ENCODE data around the gene SLIT1.
A peak's percentile ranks its signal among the peaks of the same experiment; 100 is the strongest.

Gene SLIT1

GRCh38 chr10:97042081-97042480 is 143.7 kb downstream of the SLIT1 start:
- Histone ChIP-seq H2BK5ac (ENCODE audit: low read length) (no peak overlapping the region), H2AK5ac (ENCODE audit: low read depth, low read length) (no peak overlapping the region), H3K36me3 (replicated peaks in 1 of 2; ENCODE audit: control insufficient read depth in 2 of 2, insufficient read depth in 2 of 2, low read length in 2 of 2) (no peaks in the 10 kb centered on the region), H2BK120ac (ENCODE audit: low read depth, low read length) (no peak overlapping the region), H3K4ac (ENCODE audit: low read length) (no peak overlapping the region), H3K4me3 (ENCODE audit: low read length in 2 of 2) (no peak overlapping the region), H2BK15ac (ENCODE audit: low read length) (no peak overlapping the region), H3K4me1 (ENCODE audit: control insufficient read depth in 2 of 2, insufficient read depth in 1 of 2, low read depth in 1 of 2, low read length in 2 of 2) (peaks cover 3 to 8% of the 10 kb centered on the region in 2 donors), H4K8ac (ENCODE audit: low read depth, low read length) (no peak overlapping the region), H3K27me3 (ENCODE audit: control insufficient read depth in 3 of 3, insufficient read depth in 3 of 3, low read depth in 1 of 3, low read length in 3 of 3) (peaks cover 0 to 5% (median 0%) of the 10 kb centered on the region in 3 experiments), H3K9me3 (replicated peaks in 1 of 2; ENCODE audit: control insufficient read depth in 2 of 2, insufficient read depth in 1 of 2, low read depth in 1 of 2, low read length in 2 of 2) (peaks cover 2 to 3% of the 10 kb centered on the region in 2 donors), H4K91ac (ENCODE audit: low read depth, low read length, poor library complexity) (no peak overlapping the region), H3K27ac (replicated peaks; ENCODE audit: low read length) (no peak overlapping the region), H2AFZ (ENCODE audit: low read length) (no peak overlapping the region), H3K18ac (ENCODE audit: low read length) (no peak overlapping the region), H3K4me2 (ENCODE audit: insufficient read depth, low read length, poor library complexity, severe bottlenecking) (no peak overlapping the region), H3K23ac (ENCODE audit: low read depth, low read length, poor library complexity) (no peak overlapping the region), H3K14ac (ENCODE audit: low read length) (no peak overlapping the region), H3K79me1 (ENCODE audit: low read depth, low read length) (no peaks in the 10 kb centered on the region), H2BK12ac (ENCODE audit: low read length) (no peak overlapping the region), H3K9ac (ENCODE audit: low read depth, low read length, poor library complexity) (no peak overlapping the region)
- no peak for DNase-seq (ENCODE audit: low spot score)
- WGBS, 2 donors (ENCODE audit: extremely low coverage in 2 of 2, insufficient read length in 2 of 2, insufficient replicate concordance in 1 of 2) = no CpG with 5 or more reads among the region's 5 CpGs

- no peak overlapping the region for H3K27ac ChIP-seq (replicated peaks; ENCODE audit: low read length)
- H2BK15ac ChIP-seq (ENCODE audit: low read length) = no peak overlapping the region
- peaks cover 3 to 8% of the 10 kb centered on the region in 2 donors for H3K4me1 ChIP-seq (ENCODE audit: control insufficient read depth in 2 of 2, insufficient read depth in 1 of 2, low read depth in 1 of 2, low read length in 2 of 2)
- H4K8ac ChIP-seq (ENCODE audit: low read depth, low read length) = no peak overlapping the region
- H2AFZ ChIP-seq (ENCODE audit: low read length) = no peak overlapping the region
- H2BK5ac ChIP-seq (ENCODE audit: low read length) = no peak overlapping the region
- no peak overlapping the region for H3K14ac ChIP-seq (ENCODE audit: low read length)
- H3K9me3 ChIP-seq (replicated peaks in 1 of 2; ENCODE audit: control insufficient read depth in 2 of 2, insufficient read depth in 1 of 2, low read depth in 1 of 2, low read length in 2 of 2) = peaks cover 2 to 3% of the 10 kb centered on the region in 2 donors
- no peak overlapping the region for H3K4me3 ChIP-seq (ENCODE audit: low read length in 2 of 2)
- no peaks in the 10 kb centered on the region for H3K36me3 ChIP-seq (replicated peaks in 1 of 2; ENCODE audit: control insufficient read depth in 2 of 2, insufficient read depth in 2 of 2, low read length in 2 of 2)
- no peak overlapping the region for H3K4me2 ChIP-seq (ENCODE audit: insufficient read depth, low read length, poor library complexity, severe bottlenecking)
- H3K4ac ChIP-seq (ENCODE audit: low read length) = no peak overlapping the region
- H3K9ac ChIP-seq (ENCODE audit: low read depth, low read length, poor library complexity) = no peak overlapping the region
- no peaks in the 10 kb centered on the region for H3K79me1 ChIP-seq (ENCODE audit: low read depth, low read length)
- H2BK12ac ChIP-seq (ENCODE audit: low read length) = no peak overlapping the region
- DNase-seq (ENCODE audit: low spot score) = no peak
- no peak overlapping the region for H3K23ac ChIP-seq (ENCODE audit: low read depth, low read length, poor library complexity)
- no CpG with 5 or more reads among the region's 8 CpGs for WGBS, 2 donors (ENCODE audit: extremely low coverage in 2 of 2, insufficient read length in 2 of 2, insufficient replicate concordance in 1 of 2)
- H3K27me3 ChIP-seq (ENCODE audit: control insufficient read depth in 3 of 3, insufficient read depth in 3 of 3, low read depth in 1 of 3, low read length in 3 of 3) = peaks cover 0 to 5% (median 0%) of the 10 kb centered on the region in 3 experiments
- no peak overlapping the region for H2AK5ac ChIP-seq (ENCODE audit: low read depth, low read length)
- no peak overlapping the region for H3K18ac ChIP-seq (ENCODE audit: low read length)
- H2BK120ac ChIP-seq (ENCODE audit: low read depth, low read length) = no peak overlapping the region
- H4K91ac ChIP-seq (ENCODE audit: low read depth, low read length, poor library complexity) = no peak overlapping the region
These were observed 145.1 kb downstream of the SLIT1 start for GRCh38 chr10:97040706-97041105.

GRCh38 chr10:97040248-97040584 is 145.5 kb downstream of the SLIT1 start:
- peaks cover 0 to 5% (median 0%) of the 10 kb centered on the region in 3 experiments for H3K27me3 ChIP-seq (ENCODE audit: control insufficient read depth in 3 of 3, insufficient read depth in 3 of 3, low read depth in 1 of 3, low read length in 3 of 3)
- H3K18ac ChIP-seq (ENCODE audit: low read length) = no peak overlapping the region
- peaks cover 3 to 8% of the 10 kb centered on the region in 2 donors for H3K4me1 ChIP-seq (ENCODE audit: control insufficient read depth in 2 of 2, insufficient read depth in 1 of 2, low read depth in 1 of 2, low read length in 2 of 2)
- H3K79me1 ChIP-seq (ENCODE audit: low read depth, low read length) = no peaks in the 10 kb centered on the region
- H3K4ac ChIP-seq (ENCODE audit: low read length) = no peak overlapping the region
- peaks cover 2 to 3% of the 10 kb centered on the region in 2 donors for H3K9me3 ChIP-seq (replicated peaks in 1 of 2; ENCODE audit: control insufficient read depth in 2 of 2, insufficient read depth in 1 of 2, low read depth in 1 of 2, low read length in 2 of 2)
- H3K9ac ChIP-seq (ENCODE audit: low read depth, low read length, poor library complexity) = no peak overlapping the region
- H3K27ac ChIP-seq (replicated peaks; ENCODE audit: low read length) = no peak overlapping the region
- H2BK120ac ChIP-seq (ENCODE audit: low read depth, low read length) = no peak overlapping the region
- H2BK12ac ChIP-seq (ENCODE audit: low read length) = no peak overlapping the region
- no peak overlapping the region for H2BK15ac ChIP-seq (ENCODE audit: low read length)
- H4K8ac ChIP-seq (ENCODE audit: low read depth, low read length) = no peak overlapping the region
- H2BK5ac ChIP-seq (ENCODE audit: low read length) = no peak overlapping the region
- H4K91ac ChIP-seq (ENCODE audit: low read depth, low read length, poor library complexity) = no peak overlapping the region
- H3K4me2 ChIP-seq (ENCODE audit: insufficient read depth, low read length, poor library complexity, severe bottlenecking) = no peak overlapping the region
- no peak overlapping the region for H2AFZ ChIP-seq (ENCODE audit: low read length)
- no CpG with 5 or more reads among the region's 9 CpGs for WGBS, 2 donors (ENCODE audit: extremely low coverage in 2 of 2, insufficient read length in 2 of 2, insufficient replicate concordance in 1 of 2)
- no peak overlapping the region for H3K4me3 ChIP-seq (ENCODE audit: low read length in 2 of 2)
- DNase-seq (ENCODE audit: low spot score) = no peak
- no peaks in the 10 kb centered on the region for H3K36me3 ChIP-seq (replicated peaks in 1 of 2; ENCODE audit: control insufficient read depth in 2 of 2, insufficient read depth in 2 of 2, low read length in 2 of 2)
- peak overlapping the region; percentile 8 for H2AK5ac ChIP-seq (ENCODE audit: low read depth, low read length)
- no peak overlapping the region for H3K23ac ChIP-seq (ENCODE audit: low read depth, low read length, poor library complexity)
- no peak overlapping the region for H3K14ac ChIP-seq (ENCODE audit: low read length)

- Histone ChIP-seq H3K9ac (ENCODE audit: low read depth, low read length, poor library complexity) (peak overlapping the region; percentile 30), H2BK15ac (ENCODE audit: low read length) (no peak overlapping the region), H3K4me1 (ENCODE audit: control insufficient read depth in 2 of 2, insufficient read depth in 1 of 2, low read depth in 1 of 2, low read length in 2 of 2) (peaks cover 3 to 8% of the 10 kb centered on the region in 2 donors), H3K23ac (ENCODE audit: low read depth, low read length, poor library complexity) (peak overlapping the region; percentile 67), H2AFZ (ENCODE audit: low read length) (peak overlapping the region; percentile 24), H4K8ac (ENCODE audit: low read depth, low read length) (no peak overlapping the region), H3K14ac (ENCODE audit: low read length) (no peak overlapping the region), H3K4me2 (ENCODE audit: insufficient read depth, low read length, poor library complexity, severe bottlenecking) (no peak overlapping the region), H3K79me1 (ENCODE audit: low read depth, low read length) (no peaks in the 10 kb centered on the region), H3K36me3 (replicated peaks in 1 of 2; ENCODE audit: control insufficient read depth in 2 of 2, insufficient read depth in 2 of 2, low read length in 2 of 2) (no peaks in the 10 kb centered on the region), H2BK5ac (ENCODE audit: low read length) (no peak overlapping the region), H2AK5ac (ENCODE audit: low read depth, low read length) (peak overlapping the region; percentile 8), H3K18ac (ENCODE audit: low read length) (no peak overlapping the region), H2BK120ac (ENCODE audit: low read depth, low read length) (peak overlapping the region; percentile 65), H3K27ac (replicated peaks; ENCODE audit: low read length) (no peak overlapping the region), H3K27me3 (ENCODE audit: control insufficient read depth in 3 of 3, insufficient read depth in 3 of 3, low read depth in 1 of 3, low read length in 3 of 3) (peaks cover 0 to 5% (median 0%) of the 10 kb centered on the region in 3 experiments), H2BK12ac (ENCODE audit: low read length) (no peak overlapping the region), H3K4me3 (ENCODE audit: low read length in 2 of 2) (no peak overlapping the region), H3K9me3 (replicated peaks in 1 of 2; ENCODE audit: control insufficient read depth in 2 of 2, insufficient read depth in 1 of 2, low read depth in 1 of 2, low read length in 2 of 2) (peaks cover under 1 to 1% of the 10 kb centered on the region in 2 donors), H3K4ac (ENCODE audit: low read length) (no peak overlapping the region), H4K91ac (ENCODE audit: low read depth, low read length, poor library complexity) (no peak overlapping the region)
- WGBS, 2 donors (ENCODE audit: extremely low coverage in 2 of 2, insufficient read length in 2 of 2, insufficient replicate concordance in 1 of 2) = no CpG with 5 or more reads among the region's 16 CpGs
- DNase-seq (ENCODE audit: low spot score) = no peak
These were observed 146.1 kb downstream of the SLIT1 start for GRCh38 chr10:97039538-97040247.
